ENCODE results near the gene TFF1.
"Not testable (repeated sequence)": the region's sequence is repeated elsewhere in the genome, so short reads cannot be mapped to it uniquely, and the experiment has no call there.

The TFF1 gene
- long read RNA-seq, donor 1: 0 reads
- long read RNA-seq, donor 2: 0 reads
- long read RNA-seq, donor 3: 0 reads
- long read RNA-seq, donor 4: 0 reads
- long read RNA-seq, donor 5: 0 reads
- long read RNA-seq, donor 6: 0 reads
- long read RNA-seq, donor 7: 0 reads
- long read RNA-seq, donor 8: 0 reads

DNA sequence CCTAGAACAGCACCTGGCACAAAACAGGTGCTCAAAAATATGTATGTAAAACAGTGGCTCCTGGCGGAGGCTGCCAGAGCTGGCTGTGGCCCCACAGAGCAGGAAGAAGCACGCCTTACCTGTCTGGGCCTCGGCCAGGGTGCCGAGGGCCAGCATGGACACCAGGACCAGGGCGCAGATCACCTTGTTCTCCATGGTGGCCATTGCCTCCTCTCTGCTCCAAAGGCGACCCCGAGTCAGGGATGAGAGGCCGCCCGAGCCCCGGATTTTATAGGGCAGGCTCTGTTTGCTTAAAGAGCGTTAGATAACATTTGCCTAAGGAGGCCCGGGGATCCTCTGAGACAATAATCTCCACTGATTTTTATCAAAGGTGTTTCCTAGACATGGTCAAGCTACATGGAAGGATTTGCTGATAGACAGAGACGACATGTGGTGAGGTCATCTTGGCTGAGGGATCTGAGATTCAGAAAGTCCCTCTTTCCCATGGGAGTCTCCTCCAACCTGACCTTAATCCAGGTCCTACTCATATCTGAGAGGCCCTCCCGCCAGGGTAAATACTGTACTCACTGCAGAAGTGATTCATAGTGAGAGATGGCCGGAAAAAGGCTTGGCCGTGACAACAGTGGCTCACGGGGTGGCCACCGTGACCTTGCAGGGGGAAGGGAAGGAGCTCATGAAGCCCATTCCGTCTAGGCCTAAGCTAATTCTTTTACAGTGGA, at the start of gene TFF1:
Gene TFF1, minus strand, starts transcription at position 244 of the 719 bp plus-strand sequence. Its CDS starts 40 bp downstream, at position 204.
- DNase-seq: no peak

DNA sequence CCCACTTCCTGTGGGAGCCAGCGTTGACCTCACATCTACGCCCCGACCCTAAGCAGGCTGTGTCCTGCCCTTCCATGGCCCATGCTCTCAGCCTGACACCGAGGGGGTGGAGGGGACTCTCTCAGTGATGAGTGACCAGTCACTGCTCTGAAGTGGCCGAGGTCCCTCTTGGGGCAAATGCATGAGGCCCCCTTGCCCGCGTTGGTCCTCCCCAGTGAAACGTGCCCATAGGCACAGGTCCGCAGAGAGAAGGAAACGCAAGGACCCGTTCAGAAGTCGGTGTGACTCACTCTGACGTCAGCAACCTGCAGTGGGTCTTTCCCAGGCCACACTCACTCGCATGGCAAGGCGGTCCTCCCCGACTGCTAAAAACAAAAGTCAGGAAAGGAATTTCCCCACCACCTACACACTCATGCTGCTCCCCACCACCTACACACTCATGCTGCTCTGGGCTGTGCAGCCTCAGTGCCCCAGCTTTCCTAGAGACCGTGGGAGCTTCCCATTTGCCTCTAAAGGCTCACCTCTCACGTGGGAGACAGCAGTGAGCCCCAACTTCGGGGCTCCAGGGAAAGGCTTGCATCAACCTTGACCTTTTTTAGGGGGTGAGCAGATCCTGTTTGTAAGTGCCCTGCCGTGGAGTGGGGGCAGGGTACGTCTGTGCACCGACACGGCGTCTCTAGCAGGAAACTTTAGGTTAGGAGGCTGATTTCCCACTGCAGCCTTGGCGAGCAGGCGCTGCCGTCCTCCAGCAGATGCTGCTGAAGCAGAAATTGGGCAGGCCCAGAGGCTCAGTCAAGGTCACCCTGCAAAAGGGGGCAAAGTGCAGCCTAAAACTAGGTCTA, 48.8 kb upstream of the TFF1 start:
- DNase-seq: no peak

DNA sequence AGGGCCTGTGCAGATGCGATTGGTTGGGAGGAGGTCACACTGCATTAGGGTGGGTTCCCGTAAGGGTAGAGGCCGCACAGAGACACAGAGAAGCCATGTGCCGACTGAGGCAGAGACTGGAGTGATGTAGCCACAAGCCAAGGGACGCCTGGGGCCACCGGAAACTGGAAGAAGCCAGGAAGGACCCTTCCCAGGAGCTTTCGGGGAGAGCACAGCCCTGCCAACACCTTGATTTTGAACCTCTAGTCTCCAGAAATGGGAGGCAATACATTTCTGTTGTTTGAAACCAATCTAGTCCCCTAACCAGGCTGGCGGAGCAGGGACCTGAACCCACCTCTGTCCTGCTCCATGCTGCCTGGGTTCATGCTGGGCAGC, 48.2 kb upstream of the TFF1 start:
- no peak for DNase-seq

DNA sequence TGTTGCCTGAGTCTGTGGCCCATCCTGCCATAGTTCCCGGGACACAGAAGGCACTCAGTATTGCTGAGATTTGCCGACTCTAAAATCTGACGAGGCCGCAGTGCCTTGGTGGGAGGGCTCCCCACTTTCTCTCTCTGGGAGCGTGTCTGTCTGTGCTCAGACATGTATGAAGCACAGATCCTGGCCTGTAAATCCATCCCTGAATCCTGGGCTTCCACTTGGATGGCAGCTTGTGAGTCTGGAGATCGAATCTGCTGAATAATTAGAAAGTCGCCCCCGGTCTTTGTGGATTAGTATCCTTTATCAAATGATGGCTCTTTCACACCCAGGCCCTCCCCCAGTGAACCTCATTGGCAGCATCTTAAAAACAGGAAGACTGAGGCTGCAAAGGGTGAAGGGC, 47.7 kb upstream of the TFF1 start:
- no peak for DNase-seq

DNA sequence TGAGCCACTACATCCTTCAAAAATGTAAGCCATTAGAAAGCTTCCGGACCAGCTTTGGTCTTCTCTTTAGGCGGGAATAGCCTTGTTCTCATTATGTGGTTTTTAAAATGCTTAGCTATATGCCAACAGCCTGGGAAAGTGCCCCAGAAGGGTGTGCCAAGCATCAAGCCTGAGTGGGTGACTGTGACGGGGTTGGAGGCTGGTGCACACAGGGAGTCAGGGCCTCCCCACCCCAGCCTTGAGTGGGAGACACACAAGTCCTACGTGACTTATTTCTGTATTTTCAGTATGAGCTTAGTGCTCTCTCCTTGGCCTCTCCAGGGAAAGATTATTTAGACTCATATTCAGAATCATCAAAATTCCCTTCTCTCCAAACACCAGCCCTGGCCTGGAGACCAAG, 47.2 kb upstream of the TFF1 start:
- DNase-seq: no peak

DNA sequence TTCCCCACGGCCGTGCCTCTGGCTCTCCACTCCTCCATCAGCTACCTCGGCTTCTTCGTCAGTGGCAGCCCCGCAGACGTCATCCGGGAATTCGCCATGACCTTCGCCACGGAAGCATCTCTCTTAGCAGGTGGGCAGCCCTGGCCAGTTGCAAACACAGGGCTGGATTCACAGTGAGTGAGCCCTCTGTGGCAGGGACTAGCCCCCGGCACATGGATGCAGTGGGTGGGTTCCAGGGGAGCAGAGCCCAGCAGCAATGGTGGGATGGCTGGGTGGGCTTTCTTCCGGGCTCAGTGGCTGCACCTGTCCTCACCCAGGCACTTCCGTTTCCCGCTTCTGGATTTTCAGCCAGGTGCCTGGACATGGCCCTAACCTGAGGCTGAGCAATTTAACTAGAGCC, 46.8 kb upstream of the TFF1 start:
- DNase-seq: no peak

DNA sequence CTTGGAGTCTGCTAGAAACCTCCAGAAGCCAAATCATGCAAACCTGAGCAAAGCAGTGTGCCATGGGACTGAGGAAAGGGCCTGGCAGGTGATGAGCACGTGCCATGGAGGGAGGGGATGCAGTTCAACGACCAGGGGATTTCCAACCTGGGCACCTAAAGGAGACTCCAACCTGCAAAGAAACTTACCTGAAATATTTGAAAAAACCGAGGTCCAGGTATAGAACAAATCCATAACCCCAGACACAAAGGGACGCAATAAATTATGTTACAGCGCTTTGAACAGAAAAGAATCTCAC, 46.2 kb upstream of the TFF1 start:
- DNase-seq: no peak

DNA sequence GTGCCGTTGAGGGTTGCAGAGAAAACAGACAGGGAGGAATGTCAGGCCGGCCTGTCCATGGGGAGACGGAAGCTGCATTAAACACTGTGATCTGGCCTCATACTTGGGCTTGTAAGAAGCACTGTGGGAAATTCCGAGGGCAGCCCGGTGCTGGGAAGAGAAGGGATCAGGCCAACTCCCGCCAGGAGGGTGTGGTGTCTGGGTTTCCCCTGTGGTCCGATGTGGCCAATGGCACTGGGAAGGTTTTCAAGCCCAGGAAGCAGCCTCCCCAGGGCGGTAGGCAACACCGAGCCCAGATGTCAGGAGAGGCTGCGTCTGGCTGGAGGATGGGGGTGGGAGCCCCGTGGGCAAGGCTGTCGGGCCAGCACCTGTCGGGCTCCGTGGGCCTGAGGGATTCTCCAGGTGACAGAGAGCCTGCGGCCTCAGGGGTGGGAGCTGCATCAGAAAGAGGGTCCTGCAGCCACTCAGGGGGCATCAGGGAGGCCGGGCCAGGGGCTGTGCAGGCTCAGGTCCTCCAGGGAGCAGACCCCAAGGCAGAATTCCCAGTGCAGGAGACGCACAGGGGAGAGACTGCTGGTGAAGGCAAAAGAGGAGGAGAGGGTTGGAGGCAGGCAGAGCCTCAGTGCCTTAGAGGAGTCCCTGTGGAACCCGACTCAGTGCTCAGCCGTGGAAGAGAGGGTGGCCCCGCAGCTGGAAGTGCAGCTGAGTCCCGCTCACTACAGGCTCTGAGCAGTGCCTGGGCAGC, 45.7 kb upstream of the TFF1 start:
- DNase-seq: no peak

DNA sequence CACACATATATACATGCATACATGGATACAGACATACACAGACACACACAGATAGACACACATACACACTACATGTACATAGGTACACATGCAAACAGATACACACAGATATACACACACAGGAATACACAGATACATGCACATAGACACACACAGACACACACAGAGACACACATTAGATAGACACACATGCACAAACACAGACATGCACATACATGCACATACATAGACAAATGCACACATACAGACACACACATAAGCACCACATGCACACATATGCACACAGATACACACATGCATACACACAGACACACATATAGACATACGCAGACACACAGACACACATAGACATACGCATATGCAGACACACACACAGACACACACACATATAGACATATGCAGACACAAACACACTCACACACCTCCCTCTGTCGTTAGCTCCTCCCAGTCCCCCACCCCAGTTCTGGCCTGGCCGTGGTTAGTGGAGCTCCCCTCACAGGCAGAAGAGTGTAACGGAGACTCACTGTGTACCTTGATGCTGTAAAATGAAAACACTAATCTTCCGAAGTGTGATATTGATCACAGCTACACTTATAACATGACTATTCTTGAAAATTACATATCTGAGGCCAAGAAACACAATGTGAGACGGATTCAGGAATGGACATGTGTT, 45.0 kb upstream of the TFF1 start:
- no peak for DNase-seq

DNA sequence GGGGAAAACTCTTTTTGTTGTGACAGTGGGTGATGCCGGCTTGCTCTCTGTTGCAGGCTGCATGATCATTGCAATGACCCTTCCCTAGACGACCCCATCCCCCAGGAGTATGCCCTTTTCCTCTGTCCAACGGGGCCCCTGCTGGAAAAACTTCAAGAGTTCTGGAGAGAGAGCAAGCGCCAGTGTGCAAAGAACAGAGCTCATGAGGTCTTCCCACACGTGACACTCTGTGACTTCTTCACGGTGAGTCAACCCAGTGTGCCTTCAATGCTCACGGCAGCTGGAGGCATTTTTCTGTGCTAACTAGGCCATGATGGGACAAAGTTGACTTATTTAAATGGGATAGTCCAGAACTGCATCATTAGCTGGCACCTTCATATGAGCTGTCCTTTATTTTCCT, 43.0 kb upstream of the TFF1 start:
- DNase-seq: no peak

DNA sequence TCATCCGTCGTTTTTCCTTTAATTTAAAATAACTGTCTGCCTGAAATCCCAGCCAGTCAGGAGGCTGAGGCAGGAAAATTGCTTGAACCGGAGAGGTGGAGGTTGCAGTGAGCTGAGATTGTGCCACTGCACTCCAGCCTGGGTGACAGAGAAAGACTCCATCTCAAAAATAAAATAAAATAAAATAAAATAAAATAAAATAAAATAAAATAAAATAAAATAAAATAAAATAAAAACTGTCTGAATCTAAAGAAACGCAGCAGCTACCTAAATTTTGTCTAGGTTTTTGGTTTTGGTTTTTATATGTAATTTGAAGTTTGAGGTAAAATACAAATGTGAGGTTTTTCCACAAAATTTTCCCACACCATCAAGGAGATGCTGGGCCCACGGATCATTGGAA, 42.4 kb upstream of the TFF1 start:
- not testable (repeated sequence) for DNase-seq

DNA sequence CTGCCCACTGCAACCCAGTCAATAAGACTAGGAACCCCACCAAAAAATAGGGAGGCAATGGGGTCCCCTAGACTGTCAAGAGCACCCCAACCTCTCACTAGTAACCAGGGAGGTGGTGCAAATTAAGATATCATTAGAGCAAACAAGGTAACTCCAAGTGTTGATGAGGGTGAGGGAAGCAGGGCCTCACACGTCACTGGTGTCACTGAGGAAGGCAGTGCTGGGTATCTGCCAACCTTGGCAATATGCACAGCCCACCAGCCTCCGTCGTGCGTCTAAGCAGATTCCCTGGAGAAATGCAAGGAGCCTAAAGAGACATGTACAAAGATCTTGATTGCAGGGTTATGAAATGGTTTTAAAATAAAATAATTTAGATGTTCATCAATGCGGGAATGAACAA, 41.1 kb upstream of the TFF1 start:
- no peak for DNase-seq

DNA sequence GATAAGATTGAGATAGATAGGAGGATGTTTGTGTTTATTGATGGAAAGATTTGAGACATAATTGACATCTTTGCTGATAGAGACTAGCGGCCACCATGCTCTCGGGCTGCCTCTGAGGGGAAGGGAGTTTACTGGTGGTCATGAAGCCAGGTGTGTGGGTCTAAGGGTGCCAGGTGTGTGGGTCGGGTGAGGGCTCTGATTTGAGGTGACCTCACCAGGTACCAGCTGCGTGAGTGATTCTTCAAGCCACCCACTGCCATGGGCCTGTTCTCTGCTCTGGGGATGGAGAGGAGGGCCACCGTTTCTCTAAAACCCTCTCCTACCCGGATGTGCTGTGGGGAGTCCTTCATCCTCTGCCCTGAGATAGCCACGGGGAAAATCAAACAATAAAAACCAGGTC, 40.5 kb upstream of the TFF1 start:
- no peak for DNase-seq

DNA sequence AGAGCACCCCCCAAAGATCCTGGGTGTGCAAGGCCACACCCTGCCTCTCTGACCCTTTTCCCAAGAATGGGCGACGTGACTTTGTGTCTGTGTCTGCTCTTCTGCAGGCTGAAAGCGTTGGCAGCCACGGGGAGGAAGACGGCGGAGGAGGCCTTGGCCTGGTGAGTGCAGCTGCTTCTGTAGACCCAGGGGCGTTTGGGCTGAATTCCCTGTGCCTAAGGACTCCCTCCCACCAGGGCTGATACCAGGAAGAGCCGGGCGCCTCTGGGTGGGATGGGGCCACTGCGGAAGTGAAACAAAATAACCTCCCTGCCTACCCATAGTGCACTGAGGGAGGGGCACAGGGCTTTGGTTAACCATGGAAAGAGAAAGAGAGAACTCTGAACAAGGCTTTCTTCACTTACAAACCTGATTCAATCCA, 39.9 kb upstream of the TFF1 start:
- DNase-seq: no peak

DNA sequence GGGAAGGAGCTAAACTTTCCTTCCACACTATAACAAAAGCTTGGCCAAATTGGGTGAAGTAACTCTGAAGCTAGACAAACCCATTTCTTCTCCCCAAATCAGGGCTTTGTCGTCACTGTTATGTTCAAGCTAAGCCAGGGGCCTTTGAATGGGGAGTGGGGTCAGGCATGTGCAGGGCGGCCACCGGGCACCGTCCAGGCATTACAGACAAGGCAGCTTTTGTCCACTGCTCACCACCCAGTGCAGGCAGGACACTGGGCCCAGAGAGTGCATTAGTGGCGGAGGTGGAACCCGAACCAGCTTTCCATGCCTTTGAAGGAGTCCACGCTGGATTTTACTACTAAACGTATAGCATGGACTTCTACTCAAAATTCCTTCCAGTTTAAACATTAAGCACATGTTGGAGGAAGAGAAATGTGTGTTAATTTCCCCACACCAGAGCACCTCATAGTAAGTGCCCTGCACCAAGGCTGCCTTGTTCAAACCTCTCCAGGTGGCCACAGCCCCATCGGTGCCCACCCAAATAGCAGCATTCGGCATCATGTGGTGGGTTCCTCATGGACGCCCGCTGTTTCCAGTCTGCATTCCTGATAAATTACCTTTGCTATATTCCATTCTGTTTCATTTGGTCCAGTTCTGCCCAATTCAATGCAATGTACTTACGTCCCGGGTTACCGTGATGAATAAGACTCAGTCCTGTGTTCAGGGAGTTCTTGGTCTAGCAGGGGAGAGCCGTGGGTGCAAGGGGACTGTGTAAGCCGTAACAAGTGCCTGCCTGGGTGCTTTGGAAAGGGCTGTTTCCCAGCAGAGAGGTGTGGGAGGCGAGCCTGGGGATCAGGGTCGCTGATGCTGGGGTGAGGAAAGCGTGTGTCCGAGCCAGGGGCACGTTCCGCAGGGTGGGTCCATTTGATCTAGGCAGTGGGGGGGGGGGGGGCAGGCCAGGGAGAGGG, 39.0 kb upstream of the TFF1 start:
- DNase-seq: no peak

DNA sequence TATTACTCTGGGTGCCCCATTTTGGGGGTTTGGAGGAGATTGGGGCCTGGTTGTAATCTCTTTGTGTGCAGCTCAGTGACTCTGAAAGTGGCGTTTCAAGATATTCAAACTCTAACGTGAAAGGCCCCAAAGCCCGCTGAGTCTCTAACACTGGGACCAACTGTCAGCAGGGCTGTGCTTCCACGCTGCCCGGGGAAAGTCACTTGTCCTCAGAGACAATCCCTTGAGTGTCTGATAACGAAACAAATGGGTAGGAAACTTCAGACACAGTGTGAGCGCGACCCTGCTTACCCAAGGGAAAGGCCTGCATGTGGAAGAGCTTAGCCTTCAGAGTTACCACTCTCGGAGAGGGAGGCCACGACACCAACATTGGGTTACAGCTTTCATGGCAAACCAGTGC, 38.2 kb upstream of the TFF1 start:
- DNase-seq: no peak

DNA sequence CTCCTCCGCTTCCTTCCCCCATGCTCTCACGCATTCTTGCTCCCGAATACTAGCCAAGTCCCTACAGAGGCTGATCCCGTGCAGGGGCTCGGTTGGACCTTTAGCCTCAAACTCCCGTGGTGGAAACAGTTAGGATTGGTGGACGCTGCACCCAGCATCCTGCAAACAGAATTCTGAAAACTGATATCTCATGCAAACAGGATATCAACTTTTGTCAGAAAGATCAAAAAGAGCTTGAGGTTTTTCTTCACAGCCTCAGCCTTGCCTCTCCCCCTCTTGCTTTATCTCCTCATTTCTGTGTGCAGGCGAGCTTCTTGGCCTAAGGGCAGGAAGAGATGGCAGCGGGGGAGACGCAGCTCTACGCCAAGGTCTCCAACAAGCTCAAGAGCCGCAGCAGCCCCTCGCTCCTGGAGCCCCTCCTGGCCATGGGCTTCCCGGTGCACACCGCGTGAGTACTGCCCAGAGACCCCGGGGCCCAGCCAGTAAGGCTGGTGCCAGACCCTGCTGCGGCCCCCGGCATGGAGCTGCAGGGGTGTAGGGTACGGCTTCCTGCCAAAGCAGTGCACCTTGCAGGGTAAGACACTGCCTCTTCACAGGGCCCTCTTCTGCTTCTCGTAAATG, 37.4 kb upstream of the TFF1 start, which contains the start of gene UBASH3A:
Gene UBASH3A, plus strand, starts transcription at position 292 of the 621 bp plus-strand sequence. Its CDS starts 44 bp downstream, at position 336.
- no peak for DNase-seq

DNA sequence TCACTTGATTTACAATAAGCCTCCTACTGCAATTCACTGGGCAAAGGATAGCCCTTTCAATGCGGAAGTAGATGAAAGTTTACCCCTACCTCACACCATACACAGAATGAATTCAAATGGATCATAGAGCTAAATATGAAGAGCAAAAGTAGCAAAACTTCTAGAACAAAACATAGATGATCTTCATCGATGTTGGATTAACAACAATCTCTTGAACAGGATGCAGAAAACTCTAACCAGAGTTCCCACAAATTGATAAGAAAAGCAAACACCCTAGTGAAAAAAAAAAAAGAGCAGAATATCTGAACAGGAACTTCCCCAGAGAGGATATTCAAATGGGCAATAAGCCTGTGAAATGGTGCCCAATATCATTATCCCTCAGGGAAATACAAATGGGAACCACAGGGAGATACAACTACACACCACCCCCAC, 35.5 kb upstream of the TFF1 start:
- DNase-seq: no peak

DNA sequence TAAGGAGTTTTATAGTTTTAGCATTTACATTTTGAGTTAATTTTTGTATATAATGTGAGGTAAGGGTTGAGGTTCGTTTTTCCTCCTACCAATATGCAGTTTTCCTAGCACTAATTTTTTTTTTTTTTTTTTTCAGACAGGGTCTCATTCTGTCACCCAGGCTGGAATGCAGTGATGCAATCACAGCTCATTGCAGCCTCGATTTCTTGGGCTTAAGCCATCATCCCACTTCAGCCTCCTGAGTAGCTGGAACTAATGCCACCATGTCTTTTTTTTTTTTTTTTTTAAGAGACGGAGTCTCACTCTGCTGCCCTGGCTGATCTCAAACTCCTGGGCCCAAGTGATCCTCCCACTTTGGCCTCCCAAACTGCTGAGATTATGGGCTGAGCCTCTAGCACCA, 34.8 kb upstream of the TFF1 start:
- DNase-seq: no peak

DNA sequence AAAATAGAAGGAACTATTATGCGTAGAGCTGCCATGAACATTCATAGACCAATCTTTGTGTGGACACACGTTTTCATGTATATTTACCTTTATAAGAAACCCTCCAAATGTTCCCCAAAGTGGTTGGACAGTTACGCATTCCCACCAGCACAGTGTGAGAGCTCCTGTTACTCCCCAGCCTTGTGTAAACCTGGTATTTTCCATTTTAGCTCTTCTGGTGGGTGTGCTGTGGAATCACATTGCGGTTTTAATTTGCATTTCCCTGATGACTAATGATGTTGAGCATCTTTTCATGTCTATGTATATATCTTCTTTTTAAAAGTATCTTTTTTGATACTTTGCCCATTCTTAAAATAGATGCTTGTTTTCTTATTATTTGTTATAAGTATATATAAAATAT, 34.2 kb upstream of the TFF1 start:
- no peak for DNase-seq

Measured in right kidney (tissue), 9 donors.